ENCODE results near the gene PAK5. TPM values are rescaled to one million over a fixed set of nuclear protein-coding genes. Genes with fewer than 3 reads are reported as not detected.

PAK5 gene
- total RNA-seq, 1 donor from 2014 or later: 0.17 TPM

GRCh38 chr20:9705722-9706476 lies 133.0 kb downstream of the PAK5 start:
- no peak for TF ChIP-seq CTCF (IDR thresholded peaks at IDR 0.05; ENCODE audit: insufficient read depth, low read length, poor library complexity, severe bottlenecking)
- DNase-seq (ENCODE audit: low read depth): no peak
- Histone ChIP-seq H3K36me3 (ENCODE audit: control insufficient read depth, insufficient read depth, low read length) (no peaks in the 10 kb centered on the region), H3K4me3 (ENCODE audit: low read depth, low read length) (no peak overlapping the region), H3K27me3 (ENCODE audit: control insufficient read depth, insufficient read depth, low read length) (no peaks in the 10 kb centered on the region)

GRCh38 chr20:9699181-9699580 lies 139.7 kb downstream of the PAK5 start:
- Histone ChIP-seq H3K4me3 (ENCODE audit: low read depth, low read length) (no peak overlapping the region), H3K36me3 (ENCODE audit: control insufficient read depth, insufficient read depth, low read length) (no peaks in the 10 kb centered on the region), H3K27me3 (ENCODE audit: control insufficient read depth, insufficient read depth, low read length) (no peaks in the 10 kb centered on the region)
- TF ChIP-seq CTCF (IDR thresholded peaks at IDR 0.05; ENCODE audit: insufficient read depth, low read length, poor library complexity, severe bottlenecking): no peak
- DNase-seq (ENCODE audit: low read depth): no peak

- DNase-seq (ENCODE audit: low read depth): no peak
- H3K27me3 ChIP-seq (ENCODE audit: control insufficient read depth, insufficient read depth, low read length): no peaks in the 10 kb centered on the region
- no peak overlapping the region for H3K4me3 ChIP-seq (ENCODE audit: low read depth, low read length)
- no peaks in the 10 kb centered on the region for H3K36me3 ChIP-seq (ENCODE audit: control insufficient read depth, insufficient read depth, low read length)
- TF ChIP-seq CTCF (IDR thresholded peaks at IDR 0.05; ENCODE audit: insufficient read depth, low read length, poor library complexity, severe bottlenecking): no peak
Measured at GRCh38 chr20:9689041-9689440, 149.8 kb downstream of the PAK5 start.

GRCh38 chr20:9686866-9687265 lies 152.0 kb downstream of the PAK5 start:
- H3K36me3 ChIP-seq (ENCODE audit: control insufficient read depth, insufficient read depth, low read length): no peaks in the 10 kb centered on the region
- DNase-seq (ENCODE audit: low read depth): no peak
- no peak for TF ChIP-seq CTCF (IDR thresholded peaks at IDR 0.05; ENCODE audit: insufficient read depth, low read length, poor library complexity, severe bottlenecking)
- no peaks in the 10 kb centered on the region for H3K27me3 ChIP-seq (ENCODE audit: control insufficient read depth, insufficient read depth, low read length)
- H3K4me3 ChIP-seq (ENCODE audit: low read depth, low read length): no peak overlapping the region

- TF ChIP-seq CTCF (IDR thresholded peaks at IDR 0.05; ENCODE audit: insufficient read depth, low read length, poor library complexity, severe bottlenecking): no peak
- Histone ChIP-seq H3K36me3 (ENCODE audit: control insufficient read depth, insufficient read depth, low read length) (no peaks in the 10 kb centered on the region), H3K27me3 (ENCODE audit: control insufficient read depth, insufficient read depth, low read length) (no peaks in the 10 kb centered on the region), H3K4me3 (ENCODE audit: low read depth, low read length) (no peak overlapping the region)
- no peak for DNase-seq (ENCODE audit: low read depth)
Measured at GRCh38 chr20:9686455-9686854, 152.4 kb downstream of the PAK5 start.

GRCh38 chr20:9686001-9686400 lies 152.9 kb downstream of the PAK5 start:
- Histone ChIP-seq H3K4me3 (ENCODE audit: low read depth, low read length) (no peak overlapping the region), H3K27me3 (ENCODE audit: control insufficient read depth, insufficient read depth, low read length) (no peaks in the 10 kb centered on the region), H3K36me3 (ENCODE audit: control insufficient read depth, insufficient read depth, low read length) (no peaks in the 10 kb centered on the region)
- TF ChIP-seq CTCF (IDR thresholded peaks at IDR 0.05; ENCODE audit: insufficient read depth, low read length, poor library complexity, severe bottlenecking): no peak
- no peak for DNase-seq (ENCODE audit: low read depth)
